ENCODE data around the gene MAU2.

The MAU2 gene

DNA sequence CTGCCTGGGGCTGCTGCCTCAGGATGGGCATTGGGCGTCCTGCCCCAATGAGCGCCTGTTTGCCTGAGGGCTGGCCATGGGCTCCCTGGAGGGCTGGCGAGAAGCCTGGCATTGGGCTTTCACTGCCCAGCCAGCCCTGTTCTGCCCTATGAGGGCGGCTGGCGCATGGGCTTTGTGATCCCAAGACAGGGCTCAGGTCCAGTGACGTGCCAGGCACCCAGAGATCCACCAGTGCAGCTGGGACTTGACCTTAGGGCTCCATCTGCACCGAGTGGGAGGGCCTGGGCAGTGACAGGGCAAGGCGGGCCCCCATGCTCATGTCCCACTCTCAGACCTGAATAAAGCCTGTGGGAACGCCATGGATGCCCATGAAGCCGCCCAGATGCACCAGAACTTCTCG, 34.3 kb downstream of the MAU2 start:
- no peak overlapping the region for H3K9ac ChIP-seq (ENCODE audit: low read depth in 1 of 2, low read length in 2 of 2)

DNA sequence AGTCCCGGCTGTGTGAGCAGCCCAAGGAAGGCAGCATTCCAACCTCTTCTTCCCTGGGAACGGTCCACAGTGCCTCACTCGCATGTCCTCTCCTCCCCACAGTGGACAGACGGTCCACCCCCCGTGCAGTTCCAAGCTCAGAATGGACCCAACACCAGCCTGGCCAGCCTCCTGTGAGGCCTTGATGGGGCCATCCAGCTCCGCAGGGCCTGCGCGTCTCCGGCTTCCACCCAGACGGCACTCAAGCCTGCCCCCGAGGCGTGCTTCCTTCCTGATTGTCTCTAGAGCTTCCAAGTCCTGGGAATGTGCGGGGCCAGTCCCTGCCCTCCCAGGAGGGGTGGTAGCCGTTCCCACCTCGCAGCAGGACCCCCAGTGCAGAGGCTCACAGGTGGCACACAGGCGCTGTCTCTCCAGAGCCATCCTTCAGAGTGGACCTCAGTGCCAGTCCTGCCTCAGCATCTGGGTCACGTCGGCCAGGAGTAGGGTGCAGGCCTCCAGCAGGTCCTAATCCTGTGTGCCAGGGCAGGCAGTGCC, 35.0 kb downstream of the MAU2 start:
- Histone ChIP-seq H3K36me3 (ENCODE audit: control insufficient read depth in 2 of 2, insufficient read depth in 2 of 2, low read length in 2 of 2) (peaks cover 53 to 62% of the 10 kb centered on the region in 2 donors), H3K4me1 (ENCODE audit: control insufficient read depth in 2 of 2, insufficient read depth in 2 of 2, low read length in 2 of 2) (no peaks in the 10 kb centered on the region), H3K27me3 (ENCODE audit: control insufficient read depth in 2 of 2, insufficient read depth in 2 of 2, low read length in 2 of 2) (no peaks in the 10 kb centered on the region), H3K9me3 (ENCODE audit: control insufficient read depth in 2 of 2, low read length in 2 of 2) (no peaks in the 10 kb centered on the region), H3K4me3 (ENCODE audit: low read length in 2 of 2) (no peak overlapping the region), H3K27ac (ENCODE audit: low read depth in 2 of 2, low read length in 2 of 2) (no peak overlapping the region), H3K9ac (ENCODE audit: low read depth in 1 of 2, low read length in 2 of 2) (no peak overlapping the region)

More for the DNA sequence above, 34.3 kb downstream of the MAU2 start:
- peaks cover 53 to 62% of the 10 kb centered on the region in 2 donors for H3K36me3 ChIP-seq (ENCODE audit: control insufficient read depth in 2 of 2, insufficient read depth in 2 of 2, low read length in 2 of 2)
- no peaks in the 10 kb centered on the region for H3K9me3 ChIP-seq (ENCODE audit: control insufficient read depth in 2 of 2, low read length in 2 of 2)
- H3K27ac ChIP-seq (ENCODE audit: low read depth in 2 of 2, low read length in 2 of 2): no peak overlapping the region
- no peaks in the 10 kb centered on the region for H3K4me1 ChIP-seq (ENCODE audit: control insufficient read depth in 2 of 2, insufficient read depth in 2 of 2, low read length in 2 of 2)
- no peak overlapping the region for H3K4me3 ChIP-seq (ENCODE audit: low read length in 2 of 2)
- H3K27me3 ChIP-seq (ENCODE audit: control insufficient read depth in 2 of 2, insufficient read depth in 2 of 2, low read length in 2 of 2): no peaks in the 10 kb centered on the region

DNA sequence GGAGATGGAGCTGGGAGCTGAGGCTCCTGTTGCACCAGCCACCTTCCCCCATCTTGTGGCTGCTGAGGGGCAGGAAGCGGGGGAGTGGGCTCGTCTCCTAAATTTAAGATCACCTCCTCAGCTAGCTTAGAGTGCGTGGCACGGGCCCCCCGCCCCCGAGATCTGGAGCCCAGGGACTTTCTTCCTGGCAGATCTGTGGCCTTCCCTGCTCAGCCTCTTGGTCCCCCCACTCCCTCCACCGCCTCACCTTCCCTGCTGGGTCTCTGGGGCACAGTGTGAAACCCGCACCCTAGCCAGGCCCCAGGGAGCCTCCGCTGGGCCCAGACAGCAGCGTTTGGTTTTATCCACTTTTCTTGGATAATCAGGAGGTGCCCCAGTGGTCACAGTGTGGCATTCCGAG, 35.9 kb downstream of the MAU2 start:
- Histone ChIP-seq H3K4me1 (ENCODE audit: control insufficient read depth in 2 of 2, insufficient read depth in 2 of 2, low read length in 2 of 2) (no peaks in the 10 kb centered on the region), H3K36me3 (ENCODE audit: control insufficient read depth in 2 of 2, insufficient read depth in 2 of 2, low read length in 2 of 2) (peaks cover 53 to 58% of the 10 kb centered on the region in 2 donors), H3K27ac (ENCODE audit: low read depth in 2 of 2, low read length in 2 of 2) (no peak overlapping the region), H3K27me3 (ENCODE audit: control insufficient read depth in 2 of 2, insufficient read depth in 2 of 2, low read length in 2 of 2) (no peaks in the 10 kb centered on the region), H3K9ac (ENCODE audit: low read depth in 1 of 2, low read length in 2 of 2) (no peak overlapping the region), H3K4me3 (ENCODE audit: low read length in 2 of 2) (no peak overlapping the region), H3K9me3 (ENCODE audit: control insufficient read depth in 2 of 2, low read length in 2 of 2) (no peaks in the 10 kb centered on the region)

DNA sequence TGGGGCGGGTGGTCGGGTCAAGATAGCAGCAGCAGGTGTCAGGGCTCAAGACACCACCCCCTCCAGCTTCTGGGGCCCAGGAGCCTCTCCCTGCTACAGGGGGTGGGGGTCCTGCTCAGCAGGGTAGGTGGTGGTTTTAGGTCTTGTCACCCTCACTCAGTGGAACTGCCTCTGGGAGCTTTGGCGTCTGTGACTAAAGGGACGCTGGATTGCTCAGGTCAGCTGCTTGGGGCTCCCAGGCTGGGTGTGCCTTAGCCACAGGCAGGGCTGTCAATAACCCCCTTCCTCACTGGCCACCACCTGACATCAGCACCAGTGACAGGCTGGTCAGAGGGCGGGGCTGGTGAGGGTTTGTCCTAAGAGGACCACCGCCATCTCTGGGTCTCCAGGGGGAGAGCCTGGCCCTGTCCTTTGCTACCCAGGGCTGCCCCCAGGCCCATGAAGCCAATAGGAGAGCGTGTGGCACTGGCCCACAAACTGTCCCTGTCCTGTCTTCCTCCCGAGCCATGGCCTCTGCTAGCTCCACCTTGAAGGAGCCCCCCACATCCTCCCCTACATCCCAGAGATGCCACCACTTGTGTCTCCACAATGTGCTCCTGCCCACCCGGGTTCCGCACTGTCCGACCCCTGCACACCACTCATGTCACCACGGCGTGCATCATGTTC, 36.4 kb downstream of the MAU2 start:
- Histone ChIP-seq H3K27me3 (ENCODE audit: control insufficient read depth in 2 of 2, insufficient read depth in 2 of 2, low read length in 2 of 2) (no peaks in the 10 kb centered on the region), H3K9me3 (ENCODE audit: control insufficient read depth in 2 of 2, low read length in 2 of 2) (no peaks in the 10 kb centered on the region), H3K27ac (ENCODE audit: low read depth in 2 of 2, low read length in 2 of 2) (no peak overlapping the region), H3K4me3 (ENCODE audit: low read length in 2 of 2) (no peak overlapping the region), H3K9ac (ENCODE audit: low read depth in 1 of 2, low read length in 2 of 2) (no peak overlapping the region), H3K36me3 (ENCODE audit: control insufficient read depth in 2 of 2, insufficient read depth in 2 of 2, low read length in 2 of 2) (peaks cover 51 to 55% of the 10 kb centered on the region in 2 donors), H3K4me1 (ENCODE audit: control insufficient read depth in 2 of 2, insufficient read depth in 2 of 2, low read length in 2 of 2) (no peaks in the 10 kb centered on the region)

DNA sequence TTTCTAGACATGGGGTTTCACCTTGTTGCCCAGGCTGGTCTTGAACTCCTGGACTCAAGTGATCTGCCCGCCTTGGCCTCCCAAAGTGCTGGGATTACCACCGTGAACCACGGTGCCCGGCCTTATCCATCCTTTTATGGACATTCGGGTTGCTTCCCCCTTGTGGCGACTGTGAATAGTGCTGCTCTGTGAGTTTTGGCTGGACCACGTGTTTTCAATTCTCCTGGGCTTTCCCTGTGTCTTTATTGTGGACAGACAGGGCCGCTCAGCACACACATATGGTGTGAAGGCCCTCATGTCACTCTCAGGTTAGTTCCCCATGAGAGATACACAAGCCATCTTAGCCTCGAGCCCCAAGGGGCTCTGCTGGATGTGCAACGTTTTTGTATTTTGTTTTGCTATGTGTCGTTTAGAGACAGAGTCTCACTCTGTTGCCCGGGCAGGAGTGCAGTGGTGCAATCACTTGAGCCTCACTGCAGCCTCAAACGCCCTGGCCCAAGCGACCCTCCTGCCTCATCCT, 40.5 kb downstream of the MAU2 start:
- no peaks in the 10 kb centered on the region for H3K27me3 ChIP-seq (ENCODE audit: control insufficient read depth in 2 of 2, insufficient read depth in 2 of 2, low read length in 2 of 2)
- H3K27ac ChIP-seq (ENCODE audit: low read depth in 2 of 2, low read length in 2 of 2): no peak overlapping the region
- H3K4me1 ChIP-seq (ENCODE audit: control insufficient read depth in 2 of 2, insufficient read depth in 2 of 2, low read length in 2 of 2): peaks cover under 1 to 8% of the 10 kb centered on the region in 2 donors
- no peaks in the 10 kb centered on the region for H3K9me3 ChIP-seq (ENCODE audit: control insufficient read depth in 2 of 2, low read length in 2 of 2)
- peaks cover 16 to 18% of the 10 kb centered on the region in 2 donors for H3K36me3 ChIP-seq (ENCODE audit: control insufficient read depth in 2 of 2, insufficient read depth in 2 of 2, low read length in 2 of 2)
- H3K9ac ChIP-seq (ENCODE audit: low read depth in 1 of 2, low read length in 2 of 2): no peak overlapping the region
- H3K4me3 ChIP-seq (ENCODE audit: low read length in 2 of 2): no peak overlapping the region

DNA sequence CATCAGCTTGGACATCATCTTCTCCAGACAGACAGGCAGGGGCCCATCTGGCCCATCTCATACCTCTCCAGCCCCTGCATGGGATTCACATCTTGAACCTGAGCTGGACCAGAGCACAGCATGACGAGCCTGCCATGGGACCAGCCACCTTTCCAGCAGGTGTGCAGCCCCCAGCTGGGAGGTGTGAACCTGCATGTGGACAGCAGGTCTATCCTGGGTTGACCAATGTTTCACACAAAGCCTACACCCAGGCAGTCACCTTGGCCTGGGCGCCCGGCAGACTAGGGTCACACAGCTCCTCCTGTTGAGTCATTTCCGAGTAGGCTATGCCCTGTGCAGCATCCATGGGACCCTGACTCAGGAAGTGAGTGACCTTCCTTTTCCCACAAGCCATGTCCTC, 41.4 kb downstream of the MAU2 start:
- no peaks in the 10 kb centered on the region for H3K9me3 ChIP-seq (ENCODE audit: control insufficient read depth in 2 of 2, low read length in 2 of 2)

DNA sequence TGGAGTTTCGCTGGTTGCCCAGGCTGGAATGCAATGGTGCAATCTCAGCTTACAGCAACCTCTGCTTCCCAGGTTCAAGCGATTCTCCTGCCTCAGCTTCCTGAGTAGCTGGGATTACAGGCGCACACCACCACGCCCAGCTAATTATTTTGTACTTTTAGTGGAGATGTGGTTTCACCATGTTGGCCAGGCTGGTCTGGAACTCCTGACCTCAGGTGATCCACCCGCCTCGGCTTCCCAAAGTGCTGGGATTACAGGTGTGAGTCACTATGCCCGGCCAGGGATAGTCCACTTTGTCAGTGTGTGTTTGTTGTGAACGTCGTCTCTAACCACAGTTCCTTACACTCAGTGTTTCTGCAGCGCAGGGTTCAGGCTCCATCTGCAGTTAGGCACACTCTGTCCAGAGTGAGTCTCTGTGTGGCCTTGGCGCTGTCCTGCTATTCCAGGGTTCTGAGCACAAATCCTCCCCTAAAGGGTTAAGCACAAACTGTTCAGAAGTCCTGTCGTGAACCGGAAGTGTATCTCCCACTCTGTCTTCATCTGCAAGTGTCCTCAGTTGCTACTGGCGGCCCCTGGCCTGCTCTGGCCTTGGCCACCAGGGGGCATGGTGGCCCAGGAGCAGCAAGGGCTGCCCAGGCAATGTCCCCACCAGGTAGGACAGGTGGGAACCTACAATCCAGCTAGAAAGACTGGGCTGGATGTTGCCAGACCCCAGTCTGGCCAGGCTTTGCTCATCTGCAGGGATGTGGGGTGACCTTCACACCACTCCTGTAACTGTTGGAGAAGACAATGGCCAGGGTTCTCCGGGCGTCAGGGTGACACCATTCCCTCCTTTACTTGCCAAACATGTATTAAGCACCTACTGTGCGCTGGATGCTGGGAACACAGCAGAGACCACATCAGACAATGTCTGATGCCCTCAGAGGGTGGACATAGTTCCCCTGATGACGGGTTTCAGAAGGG, 46.1 kb downstream of the MAU2 start:
- H3K4me1 ChIP-seq (ENCODE audit: control insufficient read depth in 2 of 2, insufficient read depth in 2 of 2, low read length in 2 of 2): peaks cover 6 to 16% of the 10 kb centered on the region in 2 donors
- peak overlapping the region; percentile 10 to 60 for H3K9ac ChIP-seq (ENCODE audit: low read depth in 1 of 2, low read length in 2 of 2)
- H3K9me3 ChIP-seq (ENCODE audit: control insufficient read depth in 2 of 2, low read length in 2 of 2): no peaks in the 10 kb centered on the region
- no peaks in the 10 kb centered on the region for H3K36me3 ChIP-seq (ENCODE audit: control insufficient read depth in 2 of 2, insufficient read depth in 2 of 2, low read length in 2 of 2)
- peak overlapping the region in 1 of 2 donors; percentile 51 for H3K4me3 ChIP-seq (ENCODE audit: low read length in 2 of 2)
- H3K27ac ChIP-seq (ENCODE audit: low read depth in 2 of 2, low read length in 2 of 2): peak overlapping the region; percentile 27 to 56
- no peaks in the 10 kb centered on the region for H3K27me3 ChIP-seq (ENCODE audit: control insufficient read depth in 2 of 2, insufficient read depth in 2 of 2, low read length in 2 of 2)

More for the DNA sequence above, 41.4 kb downstream of the MAU2 start:
- Histone ChIP-seq H3K9ac (ENCODE audit: low read depth in 1 of 2, low read length in 2 of 2) (no peak overlapping the region), H3K36me3 (ENCODE audit: control insufficient read depth in 2 of 2, insufficient read depth in 2 of 2, low read length in 2 of 2) (peaks cover 8 to 10% of the 10 kb centered on the region in 2 donors), H3K27me3 (ENCODE audit: control insufficient read depth in 2 of 2, insufficient read depth in 2 of 2, low read length in 2 of 2) (no peaks in the 10 kb centered on the region), H3K4me1 (ENCODE audit: control insufficient read depth in 2 of 2, insufficient read depth in 2 of 2, low read length in 2 of 2) (peaks cover 6 to 11% of the 10 kb centered on the region in 2 donors), H3K4me3 (ENCODE audit: low read length in 2 of 2) (no peak overlapping the region), H3K27ac (ENCODE audit: low read depth in 2 of 2, low read length in 2 of 2) (no peak overlapping the region)

DNA sequence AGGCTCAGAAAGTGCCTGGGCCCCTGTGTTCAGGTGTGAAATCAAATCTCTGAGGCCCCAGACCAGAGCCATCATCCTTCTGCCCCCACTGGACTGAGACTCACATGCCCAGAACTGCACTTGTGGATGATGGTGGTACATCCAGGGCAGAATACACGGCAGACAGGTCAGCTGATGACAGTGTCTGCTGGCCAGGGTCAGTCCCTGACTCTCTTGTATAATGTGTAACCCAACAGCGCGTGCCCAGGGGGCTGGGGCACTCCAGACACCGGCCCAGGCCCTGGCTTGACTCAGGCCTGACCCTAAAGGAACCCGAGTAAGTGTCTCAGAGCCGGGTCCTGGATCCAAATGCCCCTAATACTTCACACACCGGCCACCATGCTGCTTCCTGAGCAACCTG, 47.5 kb downstream of the MAU2 start:
- Histone ChIP-seq H3K36me3 (ENCODE audit: control insufficient read depth in 2 of 2, insufficient read depth in 2 of 2, low read length in 2 of 2) (no peaks in the 10 kb centered on the region), H3K9ac (ENCODE audit: low read depth in 1 of 2, low read length in 2 of 2) (peak overlapping the region in 1 of 2 donors; percentile 6), H3K4me1 (ENCODE audit: control insufficient read depth in 2 of 2, insufficient read depth in 2 of 2, low read length in 2 of 2) (peaks cover 10 to 23% of the 10 kb centered on the region in 2 donors), H3K27me3 (ENCODE audit: control insufficient read depth in 2 of 2, insufficient read depth in 2 of 2, low read length in 2 of 2) (no peaks in the 10 kb centered on the region), H3K9me3 (ENCODE audit: control insufficient read depth in 2 of 2, low read length in 2 of 2) (no peaks in the 10 kb centered on the region), H3K27ac (ENCODE audit: low read depth in 2 of 2, low read length in 2 of 2) (no peak overlapping the region), H3K4me3 (ENCODE audit: low read length in 2 of 2) (no peak overlapping the region)

DNA sequence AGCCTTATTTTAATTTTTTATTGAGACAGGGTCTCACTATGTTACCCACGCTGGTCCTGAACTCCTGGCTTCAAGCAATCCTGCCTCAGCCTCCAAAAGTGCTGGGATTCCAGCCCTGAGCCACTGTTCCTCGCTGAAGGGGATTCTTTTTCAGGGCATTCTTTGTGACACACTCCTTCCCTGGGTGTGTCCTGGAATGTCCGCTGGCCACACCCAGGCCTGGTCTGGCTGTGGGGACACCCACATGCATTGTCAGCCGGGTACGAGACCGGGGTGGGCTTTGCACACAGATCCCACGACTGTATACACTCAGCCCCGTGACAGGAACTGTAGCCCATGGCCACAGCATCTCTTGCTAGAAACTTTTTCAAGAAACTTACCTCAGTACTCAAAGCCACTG, 50.4 kb downstream of the MAU2 start:
- Histone ChIP-seq H3K4me3 (ENCODE audit: low read length in 2 of 2) (no peak overlapping the region), H3K36me3 (ENCODE audit: control insufficient read depth in 2 of 2, insufficient read depth in 2 of 2, low read length in 2 of 2) (no peaks in the 10 kb centered on the region), H3K9ac (ENCODE audit: low read depth in 1 of 2, low read length in 2 of 2) (peak overlapping the region in 1 of 2 donors; percentile 10), H3K9me3 (ENCODE audit: control insufficient read depth in 2 of 2, low read length in 2 of 2) (no peaks in the 10 kb centered on the region), H3K27me3 (ENCODE audit: control insufficient read depth in 2 of 2, insufficient read depth in 2 of 2, low read length in 2 of 2) (no peaks in the 10 kb centered on the region), H3K4me1 (ENCODE audit: control insufficient read depth in 2 of 2, insufficient read depth in 2 of 2, low read length in 2 of 2) (peaks cover 10 to 26% of the 10 kb centered on the region in 2 donors), H3K27ac (ENCODE audit: low read depth in 2 of 2, low read length in 2 of 2) (no peak overlapping the region)

Data from mucosa of rectum (tissue), 2 donors.